ENCODE data around the gene GBX1. TPM values are rescaled to one million over a fixed set of nuclear protein-coding genes. Genes with fewer than 3 reads are reported as not detected.

Gene GBX1
- total RNA-seq, 1 donor from 2014 or later = not detected

DNA sequence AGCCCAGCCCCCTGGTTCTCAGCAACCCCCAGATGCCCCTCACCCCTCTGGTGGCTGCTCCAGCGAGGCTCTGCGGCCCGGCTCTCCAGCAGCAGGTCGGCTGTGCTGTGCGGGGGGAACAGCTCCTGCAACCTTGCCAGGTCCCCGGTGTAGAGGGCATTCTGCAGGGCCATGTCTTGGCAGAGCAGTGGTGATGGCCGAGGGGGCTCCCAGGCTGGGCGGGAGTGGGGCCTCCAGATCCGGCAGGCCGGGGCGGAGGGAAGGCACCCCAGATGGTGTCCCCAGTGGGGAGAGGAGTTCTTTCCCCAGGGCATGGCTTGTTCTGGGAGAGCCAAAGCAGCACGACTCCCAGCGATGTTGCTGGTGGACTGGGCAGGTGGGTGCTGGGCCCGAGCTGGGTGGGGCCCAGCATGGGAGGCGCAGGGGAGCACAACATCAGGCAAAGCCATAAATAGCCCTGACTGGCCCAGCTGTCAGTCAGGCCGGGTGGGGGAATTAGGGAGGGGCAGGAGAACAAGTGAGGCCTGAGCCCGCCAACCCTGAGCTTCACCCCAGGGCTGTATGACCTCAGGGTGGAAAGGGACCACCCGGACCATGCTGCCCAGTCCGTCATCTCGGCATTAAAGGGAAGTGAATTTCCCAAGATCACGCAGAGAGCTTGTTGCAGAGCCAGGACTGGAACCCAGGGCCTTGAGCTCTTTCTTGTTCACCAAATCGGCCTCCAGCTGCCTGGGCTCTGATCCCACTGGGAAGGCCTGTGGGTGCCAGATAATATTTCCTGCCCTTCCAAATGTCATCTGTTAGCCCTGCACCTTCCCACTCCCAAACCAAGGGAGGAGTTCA is 20.1 kb upstream of the GBX1 start:
- no peak for DNase-seq
- no peaks in the 10 kb centered on the region for H3K4me1 ChIP-seq

DNA sequence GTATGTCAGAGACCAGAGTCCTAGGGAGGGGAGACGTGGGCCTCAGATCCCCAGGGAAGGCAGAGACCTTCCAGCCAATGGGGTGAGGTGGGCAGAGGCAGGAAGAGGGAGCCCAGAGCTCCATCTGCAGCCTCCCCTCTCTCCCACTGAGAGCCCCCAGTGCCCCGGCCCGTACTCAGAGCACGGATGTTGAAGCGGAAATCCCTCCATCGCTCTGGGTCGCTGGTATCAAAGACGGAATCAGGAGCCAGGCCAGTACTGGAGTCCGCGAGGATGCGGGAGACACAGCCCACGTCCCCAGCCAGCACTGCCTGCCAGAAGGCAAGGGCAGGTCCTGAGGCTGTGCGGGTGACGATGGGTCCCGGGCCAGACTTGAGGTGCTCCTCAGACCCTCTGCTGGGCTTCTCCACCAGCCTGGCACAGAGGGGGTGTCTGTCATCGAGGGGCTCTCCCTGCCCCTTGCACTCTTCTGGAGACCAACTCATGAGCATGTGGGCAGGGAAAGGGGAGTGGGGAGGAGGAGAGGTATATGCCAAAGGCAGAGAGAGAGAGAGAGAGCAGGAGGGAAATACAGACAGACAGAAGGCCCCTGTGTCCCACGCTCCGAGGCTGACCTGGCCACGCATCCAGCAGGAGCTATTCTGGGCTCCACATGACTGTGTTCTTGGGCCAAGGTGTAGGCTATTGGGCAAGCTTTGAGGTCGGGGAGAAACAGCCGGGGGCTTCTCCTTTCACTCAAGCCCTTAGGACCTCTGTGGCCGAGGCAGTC is 19.3 kb upstream of the GBX1 start, which contains the start of gene ASB10:
ASB10 (minus strand) TSS at position 611 of the 769 bp plus-strand sequence; CDS start at position 491, 120 bp downstream.
- Histone ChIP-seq H3K9me3 (no peaks in the 10 kb centered on the region), H3K27me3 (ENCODE audit: low read depth) (no peaks in the 10 kb centered on the region), H3K4me1 (no peaks in the 10 kb centered on the region), H3K36me3 (no peaks in the 10 kb centered on the region), H3K4me3 (no peak within 1 kb of the TSS), H3K27ac (no peak within 1 kb of the TSS)
- DNase-seq = no peak
- ATAC-seq = no peak
- intact Hi-C loops (cut with DNase I) = no loop called here
- TF ChIP-seq, protein P1, sequence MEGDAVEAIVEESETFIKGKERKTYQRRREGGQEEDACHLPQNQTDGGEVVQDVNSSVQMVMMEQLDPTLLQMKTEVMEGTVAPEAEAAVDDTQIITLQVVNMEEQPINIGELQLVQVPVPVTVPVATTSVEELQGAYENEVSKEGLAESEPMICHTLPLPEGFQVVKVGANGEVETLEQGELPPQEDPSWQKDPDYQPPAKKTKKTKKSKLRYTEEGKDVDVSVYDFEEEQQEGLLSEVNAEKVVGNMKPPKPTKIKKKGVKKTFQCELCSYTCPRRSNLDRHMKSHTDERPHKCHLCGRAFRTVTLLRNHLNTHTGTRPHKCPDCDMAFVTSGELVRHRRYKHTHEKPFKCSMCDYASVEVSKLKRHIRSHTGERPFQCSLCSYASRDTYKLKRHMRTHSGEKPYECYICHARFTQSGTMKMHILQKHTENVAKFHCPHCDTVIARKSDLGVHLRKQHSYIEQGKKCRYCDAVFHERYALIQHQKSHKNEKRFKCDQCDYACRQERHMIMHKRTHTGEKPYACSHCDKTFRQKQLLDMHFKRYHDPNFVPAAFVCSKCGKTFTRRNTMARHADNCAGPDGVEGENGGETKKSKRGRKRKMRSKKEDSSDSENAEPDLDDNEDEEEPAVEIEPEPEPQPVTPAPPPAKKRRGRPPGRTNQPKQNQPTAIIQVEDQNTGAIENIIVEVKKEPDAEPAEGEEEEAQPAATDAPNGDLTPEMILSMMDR (IDR thresholded peaks at IDR 0.05) = no peak

More for the DNA sequence above, 20.1 kb upstream of the GBX1 start:
- Histone ChIP-seq H3K27ac (no peak overlapping the region), H3K4me3 (no peak overlapping the region), H3K27me3 (ENCODE audit: low read depth) (peaks cover 4% of the 10 kb centered on the region), H3K36me3 (no peaks in the 10 kb centered on the region), H3K9me3 (no peaks in the 10 kb centered on the region)
- ATAC-seq = peak in 1 of 2 donors; percentile 23
- intact Hi-C loops (cut with DNase I) = no loop called here
- TF ChIP-seq, protein P1 (IDR thresholded peaks at IDR 0.05) = no peak

GRCh38 chr7:151185762-151186639 is 18.5 kb upstream of the GBX1 start:
- no peak for DNase-seq
- TF ChIP-seq, protein P1 (IDR thresholded peaks at IDR 0.05) = no peak
- ATAC-seq = peak in 1 of 2 donors; percentile 14

GRCh38 chr7:151181011-151181431 is 13.5 kb upstream of the GBX1 start:
- H3K4me3 ChIP-seq = no peak overlapping the region
- H3K27ac ChIP-seq = no peak overlapping the region
- H3K27me3 ChIP-seq (ENCODE audit: low read depth) = peaks cover 11% of the 10 kb centered on the region
- no peaks in the 10 kb centered on the region for H3K9me3 ChIP-seq
- intact Hi-C loops (cut with DNase I) = no loop called here
- H3K4me1 ChIP-seq = no peaks in the 10 kb centered on the region
- ATAC-seq = peak in 1 of 2 donors; percentile 24
- TF ChIP-seq, protein P1 (IDR thresholded peaks at IDR 0.05) = no peak
- H3K36me3 ChIP-seq = no peaks in the 10 kb centered on the region
- DNase-seq = no peak

More at GRCh38 chr7:151185762-151186639, 18.5 kb upstream of the GBX1 start:
- Histone ChIP-seq H3K27me3 (ENCODE audit: low read depth) (peaks cover 4% of the 10 kb centered on the region), H3K4me1 (no peaks in the 10 kb centered on the region), H3K36me3 (no peaks in the 10 kb centered on the region), H3K27ac (no peak overlapping the region), H3K9me3 (no peaks in the 10 kb centered on the region), H3K4me3 (no peak overlapping the region)
- intact Hi-C loops (cut with DNase I) = no loop called here

DNA sequence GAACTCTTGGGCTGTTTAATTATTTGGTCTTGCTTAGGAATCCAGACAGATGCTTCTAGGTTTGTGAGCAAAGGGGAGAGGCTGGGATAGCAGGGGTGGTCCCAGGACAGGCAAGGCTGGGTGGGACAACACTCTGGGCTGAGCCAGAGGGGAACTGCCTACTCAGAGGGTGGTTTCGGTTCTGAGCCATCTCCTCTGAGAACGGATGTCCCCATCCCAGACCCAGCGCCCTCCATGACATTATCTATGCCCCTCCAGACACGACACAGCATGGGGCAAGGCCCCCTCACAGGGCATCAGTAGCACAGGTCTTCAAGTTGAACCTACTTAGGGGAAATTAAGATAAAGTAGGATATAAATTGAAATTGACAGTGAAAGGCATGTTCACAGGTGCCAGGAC is 12.5 kb upstream of the GBX1 start:
- ATAC-seq = no peak
- TF ChIP-seq, protein P1 (IDR thresholded peaks at IDR 0.05) = no peak
- no peak for DNase-seq
- no peaks in the 10 kb centered on the region for H3K36me3 ChIP-seq
- H3K27me3 ChIP-seq (ENCODE audit: low read depth) = peaks cover 21% of the 10 kb centered on the region
- intact Hi-C loops (cut with DNase I) = no loop called here
- H3K27ac ChIP-seq = no peak overlapping the region
- H3K4me1 ChIP-seq = no peaks in the 10 kb centered on the region
- no peak overlapping the region for H3K4me3 ChIP-seq
- H3K9me3 ChIP-seq = no peaks in the 10 kb centered on the region
